GM12878 (cell line): Measurements from ENCODE around the gene FXYD7. TPM values are rescaled to one million over a fixed set of nuclear protein-coding genes. Genes with fewer than 3 reads are reported as not detected.

Experiments used
- BACH1 ChIP-seq: fragments of 450-650 bp; IDR thresholded peaks from 2 replicates; pipeline ENCODE4 v1.6.1; 2017; ENCODE audit warnings: mild to moderate bottlenecking, borderline replicate concordance
- BCLAF1 ChIP-seq: fragments of 450-650 bp; IDR thresholded peaks from 2 replicates; pipeline ENCODE4 v1.6.1; 2017; ENCODE audit warnings: antibody characterized with exemption, mild to moderate bottlenecking, moderate library complexity
- BHLHE40 ChIP-seq, 2 experiments: fragments of 450-650 bp in 1 of 2; IDR thresholded peaks; 2 replicates each; pipeline ENCODE4 v1.6.1; 2011 to 2017; ENCODE audit warnings: low read depth in 2 of 2, borderline replicate concordance in 1 of 2, improper control_type of control experiment in 1 of 2, low read length in 1 of 2, mild to moderate bottlenecking in 1 of 2
- CREM ChIP-seq: IDR thresholded peaks from 2 replicates; pipeline ENCODE4 v1.6.1; 2014; ENCODE audit warnings: antibody characterized with exemption, low read depth
- HDGF ChIP-seq: fragments of 450-650 bp; IDR thresholded peaks from 2 replicates; pipeline ENCODE4 v1.6.1; 2016; ENCODE audit warnings: antibody characterized with exemption
- IKZF1 ChIP-seq: fragments of 450-650 bp; conservative IDR thresholded peaks from 2 replicates; pipeline ENCODE4 v1.6.1; 2017; ENCODE audit warnings: antibody characterized with exemption, mild to moderate bottlenecking
- KDM1A ChIP-seq: fragments of 200-600 bp; sonication (generic); IDR thresholded peaks from 2 replicates; pipeline ENCODE4 v1.6.1; 2016; ENCODE audit warnings: borderline replicate concordance
- NBN ChIP-seq: fragments of 450-650 bp; IDR thresholded peaks from 2 replicates; pipeline ENCODE4 v1.6.1; 2016
- NR2F1 ChIP-seq: fragments of 450-650 bp; conservative IDR thresholded peaks from 2 replicates; pipeline ENCODE4 v1.6.1; 2017; ENCODE audit warnings: mild to moderate bottlenecking
- PML ChIP-seq: IDR thresholded peaks from 2 replicates; pipeline ENCODE4 v1.6.1; 2012; ENCODE audit warnings: low read length, inconsistent platforms
- POLR2A ChIP-seq: IDR thresholded peaks from 2 replicates; pipeline ENCODE4 v1.6.1; 2011; ENCODE audit warnings: low read depth, mild to moderate bottlenecking, low read length
- RAD51 ChIP-seq: fragments of 450-650 bp; IDR thresholded peaks from 2 replicates; pipeline ENCODE4 v1.6.1; 2016; ENCODE audit warnings: moderate library complexity, mild to moderate bottlenecking, inconsistent platforms
- SMARCA5 ChIP-seq: fragments of 450-650 bp; IDR thresholded peaks from 2 replicates; pipeline ENCODE4 v1.6.1; 2017; ENCODE audit warnings: mild to moderate bottlenecking
- SPI1 ChIP-seq: IDR thresholded peaks from 2 replicates; pipeline ENCODE4 v1.6.1; 2011; ENCODE audit warnings: low read depth, mild to moderate bottlenecking, low read length, moderate library complexity, borderline replicate concordance; ENCODE audit not compliant: insufficient read depth
- SRF ChIP-seq, 2 experiments: IDR thresholded peaks; 2 replicates each; pipeline ENCODE4 v1.6.1; 2011; ENCODE audit warnings: low read depth in 2 of 2, low read length in 2 of 2, mild to moderate bottlenecking in 1 of 2, moderate library complexity in 1 of 2
- TBL1XR1 ChIP-seq: IDR thresholded peaks from 2 replicates; pipeline ENCODE4 v1.6.1; 2012; ENCODE audit warnings: low read depth, low read length, improper control_type of control experiment
- TCF3 ChIP-seq: IDR thresholded peaks from 2 replicates; pipeline ENCODE4 v1.6.1; 2012; ENCODE audit warnings: low read depth, mild to moderate bottlenecking, low read length, borderline replicate concordance; ENCODE audit not compliant: insufficient read depth
- TCF7 ChIP-seq: IDR thresholded peaks from 2 replicates; pipeline ENCODE4 v1.6.1; 2014; ENCODE audit warnings: antibody characterized with exemption, borderline replicate concordance
- YY1 ChIP-seq: IDR thresholded peaks from 2 replicates; pipeline ENCODE4 v1.6.1; 2011; ENCODE audit warnings: low read depth, mild to moderate bottlenecking, low read length
- ZZZ3 ChIP-seq: IDR thresholded peaks from 2 replicates; pipeline ENCODE4 v1.6.1; 2011; ENCODE audit warnings: low read depth; ENCODE audit not compliant: control insufficient read depth, insufficient read length
- polyA plus RNA-seq, 11 experiments: library from polyadenylated mRNA; depleted of rRNA in 4 of 11; unstranded in 6 of 11; stranded (reverse) in 5 of 11; fragments of >200 nt; fragmentation: Nextera tagmentation in 4 of 11; fragmentation: Illumina TruSeq in 1 of 11; extraction: Ambion mirVana in 4 of 11; extraction: Trizol in 1 of 11; gene quantifications; 1 replicate in 1 of 11; 2 replicates in 10 of 11; pipeline versions ENCODE4 v1.2.1 to v1.2.3, GENCODE V29; 2011 to 2016; ENCODE audit warnings: inconsistent platforms in 2 of 11, missing spikeins in 2 of 11, low read depth in 1 of 11
- total RNA-seq, 4 experiments: library from RNA; depleted of rRNA in 3 of 4; stranded (reverse); fragments of >200 nt in 3 of 4; fragmentation: Illumina TruSeq in 1 of 4; extraction: Trizol in 1 of 4; gene quantifications; 2 replicates each; pipeline versions ENCODE4 v1.2.1 to v1.2.3, GENCODE V29; 2013 to 2021
- TF ChIP-seq, protein P1 (sequence below): IDR thresholded peaks from 2 replicates; pipeline ENCODE4 v1.6.1; 2011; ENCODE audit warnings: borderline replicate concordance, low read depth, mild to moderate bottlenecking, moderate library complexity, mixed read lengths, low read length; ENCODE audit not compliant: insufficient read depth; ENCODE audit errors: extremely low read length

Gene FXYD7
- total and polyA plus RNA-seq, 10 of the 15 experiments (the other 5 are each of a cell fraction or from before 2014, with no cell fraction given): 0.07 to 0.28 (median 0.12) TPM; not detected in 7

DNA sequence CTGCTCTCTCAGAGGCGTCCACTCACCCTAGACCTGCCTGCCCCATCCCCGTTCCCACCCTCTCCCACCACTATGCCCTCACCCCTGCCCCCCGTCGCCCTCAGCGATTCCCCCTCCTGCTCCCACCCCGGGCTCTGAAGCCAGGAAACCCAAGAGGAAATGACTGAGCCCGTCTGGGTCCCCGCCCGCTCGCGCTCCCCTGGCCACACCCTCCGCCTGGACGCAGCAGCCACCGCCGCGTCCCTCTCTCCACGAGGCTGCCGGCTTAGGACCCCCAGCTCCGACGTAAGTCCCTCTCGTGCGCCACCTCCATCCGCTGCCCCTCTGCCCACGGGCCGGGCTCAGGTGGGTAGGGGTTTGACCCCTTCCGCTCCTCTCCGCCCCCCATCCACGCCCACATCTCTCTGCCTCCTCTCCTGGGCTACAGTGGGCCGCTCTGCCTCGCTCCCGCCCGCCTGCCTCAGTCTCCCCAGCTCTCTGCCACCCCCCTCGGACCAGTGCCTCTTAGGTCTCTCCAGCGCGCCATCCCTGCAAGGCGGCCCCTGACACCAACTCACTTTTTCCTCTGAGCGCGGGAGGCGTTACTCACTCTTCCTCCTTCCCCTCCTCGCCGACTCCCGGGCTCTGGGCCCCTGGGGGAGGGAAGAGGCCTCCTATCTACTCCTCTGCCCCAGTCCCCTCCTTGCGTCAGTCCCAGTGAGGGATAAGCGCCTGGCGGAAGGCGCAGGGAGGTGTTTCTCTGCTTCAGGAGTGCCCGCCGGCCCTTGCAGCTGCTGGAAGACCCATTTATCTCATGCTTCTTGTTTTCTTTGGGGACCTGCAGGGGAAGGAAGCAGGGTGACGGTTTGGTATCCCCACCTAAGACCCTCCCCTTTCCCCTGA, 11.7 kb downstream of the FXYD7 start, which contains the start of gene FXYD5 (continued):
- TF ChIP-seq SRF (IDR thresholded peaks at IDR 0.05; ENCODE audit: low read depth in 2 of 2, low read length in 2 of 2): no peak
- peak; percentile 38 for TF ChIP-seq NR2F1
- no peak for TF ChIP-seq SPI1
- peak; percentile 64; the same call in 1 of the 2 replicates for TF ChIP-seq HDGF
- TF ChIP-seq ZZZ3: no peak
- peak; percentile 51 for TF ChIP-seq IKZF1
- no peak for TF ChIP-seq YY1
- no peak for TF ChIP-seq TCF7
- no peak for TF ChIP-seq BCLAF1
- TF ChIP-seq BHLHE40 (IDR thresholded peaks at IDR 0.05; ENCODE audit: borderline replicate concordance in 1 of 2, low read depth in 2 of 2, low read length in 1 of 2): no peak
- TF ChIP-seq RAD51: no peak
- TF ChIP-seq SMARCA5: no peak
- TF ChIP-seq POLR2A: peak; percentile 74
- no peak for TF ChIP-seq PML
- 0 out of 2 replicates have a peak, but pooled peaks have one; percentile 13 for TF ChIP-seq CREM
- TF ChIP-seq KDM1A: no peak
- TF ChIP-seq TBL1XR1: 0 out of 2 replicates have a peak, but pooled peaks have one; percentile 6
- no peak for TF ChIP-seq BACH1
- TF ChIP-seq, protein P1, sequence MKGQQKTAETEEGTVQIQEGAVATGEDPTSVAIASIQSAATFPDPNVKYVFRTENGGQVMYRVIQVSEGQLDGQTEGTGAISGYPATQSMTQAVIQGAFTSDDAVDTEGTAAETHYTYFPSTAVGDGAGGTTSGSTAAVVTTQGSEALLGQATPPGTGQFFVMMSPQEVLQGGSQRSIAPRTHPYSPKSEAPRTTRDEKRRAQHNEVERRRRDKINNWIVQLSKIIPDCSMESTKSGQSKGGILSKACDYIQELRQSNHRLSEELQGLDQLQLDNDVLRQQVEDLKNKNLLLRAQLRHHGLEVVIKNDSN: no peak
- 0 out of 2 replicates have a peak, but pooled peaks have one; percentile 2 for TF ChIP-seq NBN
- 0 out of 2 replicates have a peak, but pooled peaks have one; percentile 28 for TF ChIP-seq TCF3
